GM06990 (cell line): ENCODE data around the gene BATF3.
A peak's percentile ranks its signal among the peaks of the same experiment; 100 is the strongest.

Source experiments
- DNase-seq: peaks from one replicate; pipeline ENCODE4 v3.0.0-alpha.2; 2011; ENCODE audit not compliant: insufficient read length; ENCODE audit errors: extremely low read depth
- H3K27me3 ChIP-seq: replicated peaks from 2 replicates; pipeline ENCODE4 v1.6.0; 2011; ENCODE audit warnings: low read length; ENCODE audit not compliant: control insufficient read depth, insufficient read depth
- H3K36me3 ChIP-seq: 2 replicates; pipeline ENCODE4 v1.5.1; 2011; ENCODE audit warnings: low read length; ENCODE audit not compliant: control insufficient read depth, insufficient read depth
- H3K4me3 ChIP-seq: replicated peaks from 2 replicates; pipeline ENCODE4 v1.5.1; 2011; ENCODE audit warnings: low read depth, mild to moderate bottlenecking, control low read depth, low read length
- TF ChIP-seq, protein P1 (sequence below): IDR thresholded peaks from 2 replicates; pipeline ENCODE4 v1.5.1; 2011; ENCODE audit warnings: low read length, control low read depth, mild to moderate bottlenecking, inconsistent platforms; ENCODE audit not compliant: insufficient read depth, poor library complexity, severe bottlenecking

The BATF3 gene, protein sequence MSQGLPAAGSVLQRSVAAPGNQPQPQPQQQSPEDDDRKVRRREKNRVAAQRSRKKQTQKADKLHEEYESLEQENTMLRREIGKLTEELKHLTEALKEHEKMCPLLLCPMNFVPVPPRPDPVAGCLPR

DNA sequence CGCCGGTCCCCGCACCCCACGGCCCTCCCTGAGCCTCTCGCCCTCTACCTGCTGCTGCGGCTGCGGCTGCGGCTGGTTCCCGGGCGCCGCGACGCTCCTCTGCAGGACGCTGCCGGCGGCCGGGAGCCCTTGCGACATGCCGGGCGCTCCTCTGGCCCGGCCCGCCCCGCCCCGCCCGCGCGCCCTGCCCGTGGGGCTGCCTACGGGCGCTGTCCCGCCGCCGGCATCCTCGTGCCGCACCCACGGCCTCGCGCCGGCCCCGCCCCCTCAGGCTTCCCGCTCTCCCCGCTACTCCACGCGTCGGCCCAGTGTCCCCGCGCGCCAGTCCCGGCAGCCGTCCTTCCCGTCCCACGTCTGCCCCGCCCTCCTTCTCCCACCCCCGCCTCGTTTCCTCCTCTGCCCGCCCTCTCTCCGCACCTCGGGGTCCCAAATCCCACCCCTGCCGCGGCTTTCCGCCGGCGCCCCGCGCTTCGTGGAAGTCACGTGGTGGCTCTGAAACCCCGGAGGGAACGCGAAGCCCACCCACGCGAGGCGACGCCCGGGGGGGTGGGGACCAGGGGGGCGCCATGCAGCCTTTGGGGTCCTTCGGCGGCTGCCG, at the start of gene BATF3:
BATF3 (minus strand) TSS at position 216 of the 598 bp plus-strand sequence; CDS start at position 138, 78 bp downstream.
- Histone ChIP-seq H3K36me3 (no peaks in the 10 kb centered on the region), H3K27me3 (no peaks in the 10 kb centered on the region), H3K4me3 (peak within 1 kb of the TSS; percentile 81)
- no peak for DNase-seq
- TF ChIP-seq, protein P1, sequence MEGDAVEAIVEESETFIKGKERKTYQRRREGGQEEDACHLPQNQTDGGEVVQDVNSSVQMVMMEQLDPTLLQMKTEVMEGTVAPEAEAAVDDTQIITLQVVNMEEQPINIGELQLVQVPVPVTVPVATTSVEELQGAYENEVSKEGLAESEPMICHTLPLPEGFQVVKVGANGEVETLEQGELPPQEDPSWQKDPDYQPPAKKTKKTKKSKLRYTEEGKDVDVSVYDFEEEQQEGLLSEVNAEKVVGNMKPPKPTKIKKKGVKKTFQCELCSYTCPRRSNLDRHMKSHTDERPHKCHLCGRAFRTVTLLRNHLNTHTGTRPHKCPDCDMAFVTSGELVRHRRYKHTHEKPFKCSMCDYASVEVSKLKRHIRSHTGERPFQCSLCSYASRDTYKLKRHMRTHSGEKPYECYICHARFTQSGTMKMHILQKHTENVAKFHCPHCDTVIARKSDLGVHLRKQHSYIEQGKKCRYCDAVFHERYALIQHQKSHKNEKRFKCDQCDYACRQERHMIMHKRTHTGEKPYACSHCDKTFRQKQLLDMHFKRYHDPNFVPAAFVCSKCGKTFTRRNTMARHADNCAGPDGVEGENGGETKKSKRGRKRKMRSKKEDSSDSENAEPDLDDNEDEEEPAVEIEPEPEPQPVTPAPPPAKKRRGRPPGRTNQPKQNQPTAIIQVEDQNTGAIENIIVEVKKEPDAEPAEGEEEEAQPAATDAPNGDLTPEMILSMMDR: no peak

DNA sequence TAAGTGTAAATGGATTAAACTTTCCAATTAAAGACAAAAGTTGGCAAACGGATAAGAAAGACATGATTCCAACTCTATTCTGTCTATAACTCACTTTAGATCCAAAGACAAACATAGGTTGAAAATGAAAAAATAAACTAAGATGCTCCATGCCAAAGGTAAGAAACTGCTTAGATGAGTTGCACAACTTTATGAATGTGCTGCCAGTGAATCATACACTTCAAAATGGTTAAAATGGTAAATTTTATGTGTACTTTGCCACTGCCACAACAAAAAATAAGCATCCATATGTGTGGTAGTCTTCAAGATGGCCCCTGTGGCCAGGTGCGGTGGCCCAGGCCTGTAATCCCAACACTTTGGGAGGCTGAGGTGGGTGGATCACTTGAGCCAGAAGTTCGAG, 46.9 kb upstream of the BATF3 start:
- H3K36me3 ChIP-seq: no peaks in the 10 kb centered on the region; the same call in 1 of the 2 replicates
- H3K27me3 ChIP-seq: no peaks in the 10 kb centered on the region
- H3K4me3 ChIP-seq: no peak overlapping the region
- DNase-seq: no peak
- TF ChIP-seq, protein P1: no peak

DNA sequence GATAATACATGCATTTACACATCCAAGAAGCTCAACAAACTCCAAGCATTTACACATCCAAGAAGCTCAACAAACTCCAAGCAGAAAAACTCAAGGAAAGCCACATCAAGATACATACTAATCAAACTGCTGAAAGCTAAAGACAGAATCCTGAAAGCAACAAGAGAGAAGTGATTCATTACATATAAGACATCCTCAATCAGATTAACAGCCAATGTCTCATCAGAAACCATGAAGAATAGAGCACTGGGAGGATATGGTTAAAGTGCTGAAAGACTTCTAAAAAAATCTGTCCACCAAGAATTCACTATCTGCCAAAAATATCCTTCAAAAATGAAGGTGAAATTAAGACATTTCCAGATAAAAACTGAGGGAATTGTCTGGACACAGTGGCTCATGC, 45.7 kb upstream of the BATF3 start:
- Histone ChIP-seq H3K27me3 (no peaks in the 10 kb centered on the region), H3K4me3 (no peak overlapping the region), H3K36me3 (no peaks in the 10 kb centered on the region; the same call in 1 of the 2 replicates)
- no peak for DNase-seq
- TF ChIP-seq, protein P1: no peak

DNA sequence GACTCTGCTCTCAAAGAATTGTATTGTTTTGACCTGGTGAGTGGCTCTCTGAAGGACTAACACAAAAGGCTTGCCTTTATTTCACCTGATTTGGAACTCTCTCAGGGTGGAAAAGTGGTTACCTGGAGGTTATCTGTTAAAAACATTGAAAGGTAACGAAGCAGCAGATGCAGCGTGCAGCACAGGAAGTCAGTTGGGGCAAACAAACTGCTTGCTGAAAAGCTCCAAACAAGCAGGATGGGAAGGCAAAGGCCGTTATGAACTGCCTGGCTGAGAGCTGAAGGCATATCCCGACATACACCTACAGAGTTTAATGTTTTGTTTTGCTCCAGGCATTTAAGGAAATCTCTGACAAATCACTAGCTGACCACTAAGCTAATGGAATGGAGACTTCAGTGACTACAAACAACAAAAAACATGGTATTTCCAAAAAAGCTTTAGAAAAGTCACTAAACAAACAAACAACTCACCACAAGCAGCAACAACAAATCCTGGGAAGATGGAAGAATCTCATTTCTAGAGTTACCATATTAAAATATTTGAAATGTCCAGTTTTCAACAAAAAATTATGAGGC, 44.3 kb upstream of the BATF3 start:
- Histone ChIP-seq H3K4me3 (no peak overlapping the region), H3K36me3 (no peaks in the 10 kb centered on the region; the same call in 1 of the 2 replicates), H3K27me3 (no peaks in the 10 kb centered on the region)
- TF ChIP-seq, protein P1: no peak
- DNase-seq: no peak

DNA sequence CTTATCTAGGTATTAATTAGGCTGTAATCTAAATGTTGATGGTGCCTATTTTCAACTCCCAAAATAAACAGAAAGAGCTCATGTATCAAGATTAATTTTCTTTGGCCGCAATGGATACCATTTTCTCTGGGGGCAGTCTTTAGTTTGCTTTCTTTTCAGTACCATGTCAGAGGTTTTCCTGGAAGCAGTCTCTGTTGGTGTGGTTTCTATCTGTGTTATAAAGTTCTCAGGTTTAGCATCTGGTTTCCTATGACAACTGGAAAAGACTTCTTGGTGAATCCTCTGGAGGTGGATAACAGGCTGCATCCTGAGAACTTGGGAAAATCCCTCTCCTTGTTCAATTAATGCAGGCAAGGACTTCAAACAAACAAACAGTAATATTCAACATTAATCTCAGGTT, 38.7 kb upstream of the BATF3 start:
- no peaks in the 10 kb centered on the region for H3K27me3 ChIP-seq
- TF ChIP-seq, protein P1: no peak
- no peak for DNase-seq
- no peak overlapping the region for H3K4me3 ChIP-seq
- H3K36me3 ChIP-seq: no peaks in the 10 kb centered on the region
